Panc1 (cell line): Measurements from ENCODE around the gene PPP2R3B.

ENCODE experiments used
- CTCF ChIP-seq: fragments of 450-650 bp; IDR thresholded peaks from 2 replicates; pipeline ENCODE4 v1.5.1; 2017; ENCODE audit warnings: mild to moderate bottlenecking
- POLR2AphosphoS5 ChIP-seq: IDR thresholded peaks from 2 replicates; pipeline ENCODE4 v1.6.1; 2012; ENCODE audit warnings: mild to moderate bottlenecking, low read depth, low read length, moderate library complexity
- REST ChIP-seq, 2 experiments: IDR thresholded peaks; 2 replicates each; pipeline ENCODE4 v1.6.1; 2011 to 2012; ENCODE audit warnings: low read depth in 2 of 2, control low read depth in 1 of 2, low read length in 1 of 2, mild to moderate bottlenecking in 1 of 2, moderate library complexity in 1 of 2; ENCODE audit not compliant: insufficient read depth in 1 of 2
- SIN3A ChIP-seq: IDR thresholded peaks from 2 replicates; pipeline ENCODE4 v1.6.1; 2012; ENCODE audit warnings: low read depth, mild to moderate bottlenecking, low read length, moderate library complexity, borderline replicate concordance; ENCODE audit not compliant: insufficient read depth

- TF ChIP-seq REST (IDR thresholded peaks at IDR 0.05; ENCODE audit: insufficient read depth in 1 of 2, low read depth in 2 of 2, low read length in 1 of 2) = no peak
- no peak for TF ChIP-seq CTCF
- TF ChIP-seq POLR2AphosphoS5 = no peak
- TF ChIP-seq SIN3A = no peak
Measured at GRCh38 chrX:349702-350101, 37.0 kb downstream of the PPP2R3B start.
